Measurements from ENCODE around the gene TOM1L2.

The TOM1L2 gene

GRCh38 chr17:17971431-17972125 is 622 bp downstream of the TOM1L2 start:
- Histone ChIP-seq H3K27ac (ENCODE audit: low read depth, low read length) (peak overlapping the region; percentile 44; the same call in 1 of the 2 replicates), H3K36me3 (ENCODE audit: insufficient read depth, low read length) (no peaks in the 10 kb centered on the region), H3K79me2 (ENCODE audit: control insufficient read depth, insufficient read depth, low read length, unreplicated experiment) (peaks cover 47% of the 10 kb centered on the region), H2AFZ (ENCODE audit: low read length, unreplicated experiment) (no peak overlapping the region), H3K4me3 (ENCODE audit: low read depth, low read length) (peak overlapping the region; percentile 81), H3K4me1 (ENCODE audit: control insufficient read depth, insufficient read depth, low read length, unreplicated experiment) (peaks cover 16% of the 10 kb centered on the region), H3K27me3 (ENCODE audit: insufficient read depth, low read length) (no peaks in the 10 kb centered on the region)

DNA sequence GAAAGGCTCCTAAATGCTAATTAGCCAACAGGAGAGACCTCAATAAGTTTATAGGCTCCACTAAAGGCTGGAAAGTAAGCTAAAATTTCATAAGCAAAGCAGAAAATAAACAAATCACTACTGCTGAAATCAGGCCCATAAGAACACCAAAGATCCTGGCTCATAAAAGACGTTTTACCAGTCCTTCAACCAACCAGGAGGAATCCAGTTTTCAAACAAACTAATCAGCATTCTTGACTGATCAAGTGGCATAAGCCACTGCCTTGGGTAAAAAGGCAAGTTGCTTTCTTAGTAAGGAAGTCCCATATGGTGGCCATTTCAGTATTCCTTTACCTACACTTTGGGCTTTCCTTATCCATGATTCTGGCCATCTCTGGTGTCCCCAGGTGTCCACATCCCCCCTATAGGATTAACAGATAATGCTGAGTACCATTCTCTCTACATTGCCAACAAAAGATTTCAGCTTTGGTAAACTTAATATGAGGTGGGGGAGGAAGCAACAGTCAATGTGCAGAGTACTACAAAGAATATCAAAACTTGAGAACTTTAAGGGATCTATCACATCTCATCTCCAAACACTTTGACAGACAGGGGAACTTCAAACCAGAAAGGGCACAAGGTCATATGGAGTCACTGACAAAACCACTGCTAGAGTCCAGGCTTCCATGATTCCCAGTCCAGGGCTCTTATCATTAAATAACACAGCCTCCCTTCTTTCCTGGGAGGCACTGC is 1.3 kb downstream of the TOM1L2 start:
- Histone ChIP-seq H3K27me3 (ENCODE audit: insufficient read depth, low read length) (no peaks in the 10 kb centered on the region), H3K36me3 (ENCODE audit: insufficient read depth, low read length) (no peaks in the 10 kb centered on the region), H2AFZ (ENCODE audit: low read length, unreplicated experiment) (no peak overlapping the region), H3K4me1 (ENCODE audit: control insufficient read depth, insufficient read depth, low read length, unreplicated experiment) (peaks cover 16% of the 10 kb centered on the region), H3K27ac (ENCODE audit: low read depth, low read length) (no peak overlapping the region), H3K79me2 (ENCODE audit: control insufficient read depth, insufficient read depth, low read length, unreplicated experiment) (peaks cover 54% of the 10 kb centered on the region), H3K4me3 (ENCODE audit: low read depth, low read length) (peak overlapping the region; percentile 81)

- Histone ChIP-seq H3K27me3 (ENCODE audit: insufficient read depth, low read length) (no peaks in the 10 kb centered on the region), H3K4me1 (ENCODE audit: control insufficient read depth, insufficient read depth, low read length, unreplicated experiment) (peaks cover 16% of the 10 kb centered on the region), H3K4me3 (ENCODE audit: low read depth, low read length) (no peak overlapping the region), H3K36me3 (ENCODE audit: insufficient read depth, low read length) (no peaks in the 10 kb centered on the region), H3K27ac (ENCODE audit: low read depth, low read length) (no peak overlapping the region), H3K79me2 (ENCODE audit: control insufficient read depth, insufficient read depth, low read length, unreplicated experiment) (peaks cover 78% of the 10 kb centered on the region), H2AFZ (ENCODE audit: low read length, unreplicated experiment) (no peak overlapping the region)
Measured at GRCh38 chr17:17966399-17966798, 5.8 kb downstream of the TOM1L2 start.

GRCh38 chr17:17965152-17965721 is 7.0 kb downstream of the TOM1L2 start:
- Histone ChIP-seq H3K36me3 (ENCODE audit: insufficient read depth, low read length) (no peaks in the 10 kb centered on the region), H3K27me3 (ENCODE audit: insufficient read depth, low read length) (no peaks in the 10 kb centered on the region), H2AFZ (ENCODE audit: low read length, unreplicated experiment) (no peak overlapping the region), H3K4me1 (ENCODE audit: control insufficient read depth, insufficient read depth, low read length, unreplicated experiment) (peaks cover 6% of the 10 kb centered on the region), H3K27ac (ENCODE audit: low read depth, low read length) (no peak overlapping the region), H3K79me2 (ENCODE audit: control insufficient read depth, insufficient read depth, low read length, unreplicated experiment) (peaks cover 78% of the 10 kb centered on the region), H3K4me3 (ENCODE audit: low read depth, low read length) (no peak overlapping the region)

DNA sequence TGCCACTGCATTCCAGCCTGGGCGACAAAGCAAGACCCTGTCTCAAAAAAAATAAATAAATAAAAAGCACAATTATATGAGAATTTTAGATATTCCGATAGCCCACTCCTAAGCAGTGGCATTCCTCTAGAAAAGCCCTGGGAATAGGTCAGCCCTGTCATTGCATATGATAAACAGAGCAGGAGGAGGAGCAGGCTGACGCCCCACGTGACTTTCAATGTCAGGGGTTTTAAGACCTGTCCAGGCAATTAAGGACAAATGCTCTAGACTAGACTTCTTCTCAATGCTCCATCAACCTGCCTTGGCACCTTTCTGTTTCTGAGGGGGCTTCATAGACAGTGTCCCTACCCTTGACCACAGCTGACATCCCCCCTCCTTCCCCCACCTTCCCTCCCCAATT is 7.5 kb downstream of the TOM1L2 start:
- H3K27ac ChIP-seq (ENCODE audit: low read depth, low read length): no peak overlapping the region
- H3K27me3 ChIP-seq (ENCODE audit: insufficient read depth, low read length): no peaks in the 10 kb centered on the region
- no peaks in the 10 kb centered on the region for H3K36me3 ChIP-seq (ENCODE audit: insufficient read depth, low read length)
- no peak overlapping the region for H2AFZ ChIP-seq (ENCODE audit: low read length, unreplicated experiment)
- H3K4me1 ChIP-seq (ENCODE audit: control insufficient read depth, insufficient read depth, low read length, unreplicated experiment): peaks cover 8% of the 10 kb centered on the region
- H3K79me2 ChIP-seq (ENCODE audit: control insufficient read depth, insufficient read depth, low read length, unreplicated experiment): peaks cover 79% of the 10 kb centered on the region
- H3K4me3 ChIP-seq (ENCODE audit: low read depth, low read length): no peak overlapping the region

GRCh38 chr17:17963694-17964436 is 8.3 kb downstream of the TOM1L2 start:
- Histone ChIP-seq H3K27me3 (ENCODE audit: insufficient read depth, low read length) (no peaks in the 10 kb centered on the region), H3K27ac (ENCODE audit: low read depth, low read length) (no peak overlapping the region), H3K4me1 (ENCODE audit: control insufficient read depth, insufficient read depth, low read length, unreplicated experiment) (peaks cover 15% of the 10 kb centered on the region), H3K36me3 (ENCODE audit: insufficient read depth, low read length) (no peaks in the 10 kb centered on the region), H3K4me3 (ENCODE audit: low read depth, low read length) (no peak overlapping the region), H3K79me2 (ENCODE audit: control insufficient read depth, insufficient read depth, low read length, unreplicated experiment) (peaks cover 79% of the 10 kb centered on the region), H2AFZ (ENCODE audit: low read length, unreplicated experiment) (no peak overlapping the region)

DNA sequence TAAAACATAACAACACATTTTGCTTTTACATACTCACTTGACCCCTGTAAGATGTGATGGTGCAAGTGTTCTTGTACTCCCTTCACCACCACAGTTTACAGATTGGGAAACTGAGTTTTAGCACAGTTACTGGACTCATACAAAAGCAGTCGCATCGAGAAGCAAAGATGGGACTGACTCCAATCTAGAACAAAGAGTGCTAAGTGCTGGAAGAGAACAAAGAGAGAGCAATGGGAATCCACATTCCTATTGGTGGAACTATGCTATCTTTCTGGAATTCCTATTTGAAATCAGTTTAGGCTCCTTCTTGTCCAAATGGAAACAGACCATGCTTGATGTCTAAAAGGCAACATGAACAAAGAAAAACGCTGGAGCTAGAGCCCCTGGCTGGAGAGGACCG is 9.1 kb downstream of the TOM1L2 start:
- H3K79me2 ChIP-seq (ENCODE audit: control insufficient read depth, insufficient read depth, low read length, unreplicated experiment): peaks cover 76% of the 10 kb centered on the region
- H3K36me3 ChIP-seq (ENCODE audit: insufficient read depth, low read length): no peaks in the 10 kb centered on the region
- H3K4me3 ChIP-seq (ENCODE audit: low read depth, low read length): no peak overlapping the region
- no peaks in the 10 kb centered on the region for H3K27me3 ChIP-seq (ENCODE audit: insufficient read depth, low read length)
- H3K4me1 ChIP-seq (ENCODE audit: control insufficient read depth, insufficient read depth, low read length, unreplicated experiment): peaks cover 23% of the 10 kb centered on the region
- no peak overlapping the region for H2AFZ ChIP-seq (ENCODE audit: low read length, unreplicated experiment)
- H3K27ac ChIP-seq (ENCODE audit: low read depth, low read length): no peak overlapping the region

DNA sequence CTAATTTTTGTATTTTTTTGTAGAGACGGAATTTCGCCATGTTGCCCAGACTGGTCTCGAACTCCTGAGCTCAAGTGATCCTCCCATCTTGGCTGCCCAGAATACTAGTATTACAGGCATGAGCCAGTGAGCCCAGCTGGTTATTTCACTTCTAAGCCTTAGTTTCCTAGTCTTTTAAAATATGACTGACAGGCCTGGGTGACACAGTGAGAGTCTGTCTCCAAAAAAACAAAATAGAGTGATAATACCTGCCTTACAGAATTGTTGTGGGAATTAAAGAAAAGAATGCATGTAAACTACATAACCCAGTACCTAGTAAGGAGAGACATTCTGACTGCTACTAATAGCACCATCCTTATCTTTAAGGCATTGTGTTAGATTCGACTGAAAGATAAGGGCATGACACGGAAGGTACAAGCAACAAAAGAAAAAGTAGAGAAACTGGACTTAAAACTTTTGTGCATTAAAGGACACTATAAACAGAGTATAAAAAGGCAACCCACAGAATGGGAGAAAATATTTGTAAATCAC is 11.6 kb downstream of the TOM1L2 start:
- no peaks in the 10 kb centered on the region for H3K27me3 ChIP-seq (ENCODE audit: insufficient read depth, low read length)
- no peak overlapping the region for H2AFZ ChIP-seq (ENCODE audit: low read length, unreplicated experiment)
- H3K4me3 ChIP-seq (ENCODE audit: low read depth, low read length): peak overlapping the region; percentile 76; the same call in 1 of the 2 replicates
- H3K36me3 ChIP-seq (ENCODE audit: insufficient read depth, low read length): no peaks in the 10 kb centered on the region
- peak overlapping the region; percentile 98 for H3K27ac ChIP-seq (ENCODE audit: low read depth, low read length)
- H3K4me1 ChIP-seq (ENCODE audit: control insufficient read depth, insufficient read depth, low read length, unreplicated experiment): peaks cover 32% of the 10 kb centered on the region
- peaks cover 68% of the 10 kb centered on the region for H3K79me2 ChIP-seq (ENCODE audit: control insufficient read depth, insufficient read depth, low read length, unreplicated experiment)

GRCh38 chr17:17959520-17960361 is 12.5 kb downstream of the TOM1L2 start:
- Histone ChIP-seq H3K27ac (ENCODE audit: low read depth, low read length) (peak overlapping the region; percentile 98), H3K4me3 (ENCODE audit: low read depth, low read length) (peak overlapping the region; percentile 76), H3K4me1 (ENCODE audit: control insufficient read depth, insufficient read depth, low read length, unreplicated experiment) (peaks cover 32% of the 10 kb centered on the region), H3K79me2 (ENCODE audit: control insufficient read depth, insufficient read depth, low read length, unreplicated experiment) (peaks cover 68% of the 10 kb centered on the region), H3K36me3 (ENCODE audit: insufficient read depth, low read length) (no peaks in the 10 kb centered on the region), H3K27me3 (ENCODE audit: insufficient read depth, low read length) (no peaks in the 10 kb centered on the region), H2AFZ (ENCODE audit: low read length, unreplicated experiment) (peak overlapping the region; percentile 65)

Measured in ACC112 (cell line).